Vagina (tissue), 2 donors: ENCODE results near the gene AKAP8L. TPM values are rescaled to one million over a fixed set of nuclear protein-coding genes. Genes with fewer than 3 reads are reported as not detected.
"Not testable (repeated sequence)": the region's sequence is repeated elsewhere in the genome, so short reads cannot be mapped to it uniquely, and the experiment has no call there.

Experiments
- DNase-seq, 2 donors: peaks; one replicate each; pipeline ENCODE4 v3.0.0-alpha.2; 2017; ENCODE audit errors: extremely low spot score in 2 of 2
- H3K27ac ChIP-seq: fragments of 200-600 bp; sonication (generic); one replicate; pipeline ENCODE4 v1.5.1; 2019
- H3K27me3 ChIP-seq: fragments of 200-600 bp; sonication (generic); one replicate; pipeline ENCODE4 v1.5.1; 2019
- H3K36me3 ChIP-seq, 2 donors: fragments of 200-600 bp; sonication (generic); one replicate each; pipeline ENCODE4 v1.5.1; 2017 to 2019
- H3K4me1 ChIP-seq: fragments of 200-600 bp; sonication (generic); one replicate; pipeline ENCODE4 v1.5.1; 2019
- H3K4me3 ChIP-seq, 2 donors: fragments of 200-600 bp; sonication (generic); 1 replicate in 1 of 2; 2 replicates in 1 of 2; pipeline ENCODE4 v1.5.1; 2016 to 2019
- H3K9me3 ChIP-seq: fragments of 200-600 bp; sonication (generic); one replicate; pipeline ENCODE4 v1.5.1; 2019
- CTCF ChIP-seq, 3 experiments: fragments of 450-650 bp in 2 of 3; fragments of 200-600 bp in 1 of 3; sonication (generic) in 1 of 3; IDR thresholded peaks; one replicate each; pipeline ENCODE4 v1.5.1; 2017 to 2019; ENCODE audit warnings: antibody characterized with exemption in 3 of 3, mild to moderate bottlenecking in 2 of 3, moderate library complexity in 2 of 3
- POLR2A ChIP-seq, 2 donors: fragments of 450-650 bp; IDR thresholded peaks; one replicate each; pipeline ENCODE4 v1.6.1; 2017; ENCODE audit warnings: antibody characterized with exemption in 2 of 2, mild to moderate bottlenecking in 2 of 2, moderate library complexity in 2 of 2
- POLR2AphosphoS5 ChIP-seq, 2 donors: sonication (generic); formaldehyde crosslinking; IDR thresholded peaks; one replicate each; pipeline ENCODE4 v1.9.0; 2017; ENCODE audit warnings: antibody characterized with exemption in 2 of 2, mild to moderate bottlenecking in 2 of 2, low read depth in 1 of 2; ENCODE audit not compliant: insufficient read depth in 1 of 2
- intact Hi-C: fragments of 100-400 bp; cut with DNase I; formaldehyde crosslinking; loops from one replicate; pipeline ENCODE4 v1.15.1; 2023
- total RNA-seq: library from RNA; depleted of rRNA; stranded (reverse); fragments of >200 nt; gene quantifications from one replicate; pipeline ENCODE4 v1.2.3, GENCODE V29; 2016

The AKAP8L gene
- total RNA-seq, 1 donor from 2014 or later, result 127 TPM

DNA sequence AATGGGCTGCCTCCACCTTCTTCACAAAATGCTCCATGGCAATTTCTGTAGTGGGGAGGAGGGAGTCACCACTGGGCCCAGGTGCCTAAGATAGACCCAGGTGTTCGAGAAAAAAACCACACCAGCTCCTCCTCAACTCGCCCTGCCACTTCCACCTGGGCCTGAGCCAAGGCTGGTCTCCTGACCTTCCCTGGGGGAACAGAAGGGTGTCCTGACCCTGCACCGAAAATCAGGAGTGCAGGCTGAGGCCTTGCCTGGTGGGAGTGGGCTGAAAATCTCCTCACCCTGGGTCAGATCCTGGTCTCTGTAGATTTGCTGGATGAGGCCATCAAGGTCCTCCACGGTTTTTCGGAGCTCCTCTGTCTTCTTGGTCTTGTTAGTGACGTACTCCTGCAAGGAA, 21.6 kb downstream of the AKAP8L start:
- DNase-seq, result no peak
- Histone ChIP-seq H3K4me3 (no peak overlapping the region), H3K36me3 (peaks cover 0 to 70% of the 10 kb centered on the region in 2 donors), H3K4me1 (peaks cover 12% of the 10 kb centered on the region), H3K27me3 (no peaks in the 10 kb centered on the region), H3K27ac (no peak overlapping the region), H3K9me3 (no peaks in the 10 kb centered on the region)
- TF ChIP-seq POLR2A (IDR thresholded peaks at IDR 0.05) (no peak), CTCF (IDR thresholded peaks at IDR 0.05) (no peak), POLR2AphosphoS5 (IDR thresholded peaks at IDR 0.05; ENCODE audit: insufficient read depth in 1 of 2, low read depth in 1 of 2) (no peak)
- intact Hi-C loops, result no loop called here

DNA sequence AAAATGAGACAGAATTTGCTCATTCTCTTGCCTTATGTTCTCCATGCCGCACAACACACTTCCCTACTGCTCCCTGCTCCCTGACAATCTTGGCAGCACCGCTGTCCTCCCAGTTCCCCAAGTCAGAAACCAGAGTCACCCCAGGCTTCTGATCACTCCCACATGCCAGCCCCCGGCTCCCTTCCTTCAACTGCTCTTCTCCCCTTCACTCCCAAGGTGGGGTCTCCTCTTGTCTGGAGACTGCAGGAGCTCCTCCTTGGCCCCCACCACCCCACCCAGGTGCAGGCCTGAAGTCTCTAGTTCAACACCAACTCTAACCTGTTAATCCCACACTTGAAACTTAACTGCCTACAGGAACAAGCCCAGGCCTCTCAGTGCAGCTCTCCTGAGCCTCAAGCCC, 22.4 kb downstream of the AKAP8L start:
- Histone ChIP-seq H3K27me3 (no peaks in the 10 kb centered on the region), H3K36me3 (peaks cover 0 to 73% of the 10 kb centered on the region in 2 donors), H3K4me3 (no peak overlapping the region), H3K9me3 (no peaks in the 10 kb centered on the region), H3K4me1 (peaks cover 4% of the 10 kb centered on the region), H3K27ac (no peak overlapping the region)
- DNase-seq, result no peak
- TF ChIP-seq POLR2AphosphoS5 (IDR thresholded peaks at IDR 0.05; ENCODE audit: insufficient read depth in 1 of 2, low read depth in 1 of 2) (no peak), POLR2A (IDR thresholded peaks at IDR 0.05) (no peak), CTCF (IDR thresholded peaks at IDR 0.05) (no peak)
- intact Hi-C loops, result no loop called here

DNA sequence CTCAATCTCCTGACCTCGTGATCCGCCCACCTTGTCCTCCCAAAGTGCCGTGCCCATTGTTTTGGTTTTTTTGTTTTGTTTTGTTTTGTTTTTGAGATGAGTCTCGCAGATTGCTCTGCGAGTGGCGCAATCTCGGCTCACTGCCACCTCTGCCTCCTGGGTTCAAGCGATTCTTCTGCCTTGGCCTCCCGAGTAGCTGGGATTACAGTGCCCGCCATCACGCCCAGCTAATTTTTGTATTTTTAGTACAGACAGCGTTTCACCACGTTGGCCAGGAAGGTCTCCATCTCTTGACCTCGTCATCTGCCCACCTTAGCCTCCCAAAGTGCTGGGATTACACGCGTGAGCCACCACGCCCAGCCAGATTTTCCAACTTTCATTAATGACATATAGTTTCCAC, 23.5 kb downstream of the AKAP8L start:
- intact Hi-C loops, DNase-seq, H3K27ac ChIP-seq, H3K4me1 ChIP-seq, H3K4me3 ChIP-seq, H3K27me3 ChIP-seq, H3K9me3 ChIP-seq: not testable (repeated sequence)
- H3K36me3 ChIP-seq, result peaks cover 0 to 62% of the 10 kb centered on the region in 2 donors

GRCh38 chr19:15394426-15394825, 24.4 kb downstream of the AKAP8L start:
- H3K36me3 ChIP-seq, result peaks cover 0 to 55% of the 10 kb centered on the region in 2 donors
- intact Hi-C loops, result no loop called here

DNA sequence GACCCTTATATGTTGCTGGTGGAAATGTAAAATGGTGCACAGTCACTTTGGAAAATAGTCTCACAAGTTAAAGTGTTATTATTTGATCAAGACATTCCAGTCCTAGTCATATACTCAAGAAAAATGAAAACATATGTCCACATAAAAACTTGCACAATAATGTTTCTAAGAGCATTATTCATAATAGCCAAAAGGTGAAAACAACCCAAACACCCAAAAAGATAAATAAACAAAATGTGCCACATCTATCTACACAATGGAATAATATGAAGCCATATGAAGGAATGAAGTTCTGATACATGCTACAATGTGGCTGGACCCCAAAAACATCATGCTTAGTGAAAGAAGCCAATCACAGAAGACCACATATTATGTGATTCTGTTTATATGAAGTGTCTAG, 24.8 kb downstream of the AKAP8L start:
- DNase-seq, result no peak
- peaks cover 0 to 50% of the 10 kb centered on the region in 2 donors for H3K36me3 ChIP-seq
- H3K4me3 ChIP-seq, result no peak overlapping the region
- H3K4me1 ChIP-seq, result no peaks in the 10 kb centered on the region
- no peaks in the 10 kb centered on the region for H3K27me3 ChIP-seq
- no peaks in the 10 kb centered on the region for H3K9me3 ChIP-seq
- H3K27ac ChIP-seq, result no peak overlapping the region
- TF ChIP-seq POLR2A (IDR thresholded peaks at IDR 0.05) (no peak), POLR2AphosphoS5 (IDR thresholded peaks at IDR 0.05; ENCODE audit: insufficient read depth in 1 of 2, low read depth in 1 of 2) (no peak), CTCF (IDR thresholded peaks at IDR 0.05) (no peak)
- intact Hi-C loops, result no loop called here

More at GRCh38 chr19:15394426-15394825, 24.4 kb downstream of the AKAP8L start:
- Histone ChIP-seq H3K4me3 (no peak overlapping the region), H3K27ac (no peak overlapping the region), H3K4me1 (no peaks in the 10 kb centered on the region), H3K27me3 (no peaks in the 10 kb centered on the region), H3K9me3 (no peaks in the 10 kb centered on the region)
- TF ChIP-seq POLR2A (IDR thresholded peaks at IDR 0.05) (no peak), POLR2AphosphoS5 (IDR thresholded peaks at IDR 0.05; ENCODE audit: insufficient read depth in 1 of 2, low read depth in 1 of 2) (no peak), CTCF (IDR thresholded peaks at IDR 0.05) (no peak)
- no peak for DNase-seq

GRCh38 chr19:15390814-15391213, 28.0 kb downstream of the AKAP8L start:
- H3K36me3 ChIP-seq, result peaks cover 0 to 22% of the 10 kb centered on the region in 2 donors
- no peak for DNase-seq
- no peak for TF ChIP-seq CTCF (IDR thresholded peaks at IDR 0.05)
- TF ChIP-seq POLR2AphosphoS5 (IDR thresholded peaks at IDR 0.05; ENCODE audit: insufficient read depth in 1 of 2, low read depth in 1 of 2), result no peak
- no peak for TF ChIP-seq POLR2A (IDR thresholded peaks at IDR 0.05)
- intact Hi-C loops, result no loop called here
- H3K9me3 ChIP-seq, result no peaks in the 10 kb centered on the region
- H3K27ac ChIP-seq, result no peak overlapping the region
- H3K27me3 ChIP-seq, result no peaks in the 10 kb centered on the region
- no peaks in the 10 kb centered on the region for H3K4me1 ChIP-seq
- H3K4me3 ChIP-seq, result no peak overlapping the region
